Muscle layer of duodenum (tissue), 2 donors: Measurements from ENCODE around the gene DCST2.
A peak's percentile ranks its signal among the peaks of the same experiment; 100 is the strongest.

ENCODE experiments used
- H3K27ac ChIP-seq: one replicate; pipeline ENCODE4 v1.7.0; 2013; ENCODE audit warnings: mild to moderate bottlenecking, low read length
- H3K27me3 ChIP-seq: one replicate; pipeline ENCODE4 v1.7.0; 2013; ENCODE audit warnings: low read depth, mild to moderate bottlenecking, control low read depth, low read length
- H3K36me3 ChIP-seq, 2 donors: one replicate each; pipeline ENCODE4 v1.7.0; 2013; ENCODE audit warnings: low read length in 2 of 2, control low read depth in 1 of 2, mild to moderate bottlenecking in 1 of 2; ENCODE audit not compliant: insufficient read depth in 2 of 2, control insufficient read depth in 1 of 2
- H3K4me1 ChIP-seq, 2 donors: one replicate each; pipeline ENCODE4 v1.7.0; 2013; ENCODE audit warnings: low read length in 2 of 2, mild to moderate bottlenecking in 2 of 2, control low read depth in 1 of 2, moderate library complexity in 1 of 2; ENCODE audit not compliant: insufficient read depth in 2 of 2, control insufficient read depth in 1 of 2
- H3K4me3 ChIP-seq, 2 donors: one replicate each; pipeline ENCODE4 v1.7.0; 2013; ENCODE audit warnings: low read length in 2 of 2, low read depth in 1 of 2, mild to moderate bottlenecking in 1 of 2
- H3K9me3 ChIP-seq, 2 donors: one replicate each; pipeline ENCODE4 v1.7.0; 2013; ENCODE audit warnings: low read length in 2 of 2, control low read depth in 1 of 2, mild to moderate bottlenecking in 1 of 2; ENCODE audit not compliant: control insufficient read depth in 1 of 2
- donor health status: healthy.

Gene DCST2

GRCh38 chr1:155011437-155012025, 22.1 kb downstream of the DCST2 start:
- Histone ChIP-seq H3K4me1 (peaks cover 31 to 33% of the 10 kb centered on the region in 2 donors), H3K27ac (peak overlapping the region; percentile 56), H3K27me3 (no peaks in the 10 kb centered on the region), H3K4me3 (no peak overlapping the region), H3K9me3 (no peaks in the 10 kb centered on the region), H3K36me3 (peaks cover 4 to 23% of the 10 kb centered on the region in 2 donors)

GRCh38 chr1:155011004-155011416, 22.6 kb downstream of the DCST2 start:
- peaks cover 4 to 19% of the 10 kb centered on the region in 2 donors for H3K36me3 ChIP-seq
- no peaks in the 10 kb centered on the region for H3K9me3 ChIP-seq
- peak overlapping the region; percentile 56 for H3K27ac ChIP-seq
- peaks cover 31 to 38% of the 10 kb centered on the region in 2 donors for H3K4me1 ChIP-seq
- H3K27me3 ChIP-seq, result no peaks in the 10 kb centered on the region
- no peak overlapping the region for H3K4me3 ChIP-seq

GRCh38 chr1:155010211-155010918, 23.2 kb downstream of the DCST2 start:
- H3K4me3 ChIP-seq, result peak overlapping the region; percentile 2 to 27
- H3K27me3 ChIP-seq, result no peaks in the 10 kb centered on the region
- peaks cover 35 to 37% of the 10 kb centered on the region in 2 donors for H3K4me1 ChIP-seq
- peaks cover 0 to 14% of the 10 kb centered on the region in 2 donors for H3K36me3 ChIP-seq
- no peaks in the 10 kb centered on the region for H3K9me3 ChIP-seq
- peak overlapping the region; percentile 56 for H3K27ac ChIP-seq

- Histone ChIP-seq H3K27me3 (no peaks in the 10 kb centered on the region), H3K27ac (no peak overlapping the region), H3K36me3 (peaks cover 0 to 8% of the 10 kb centered on the region in 2 donors), H3K4me3 (peak overlapping the region; percentile 2 to 27), H3K9me3 (no peaks in the 10 kb centered on the region), H3K4me1 (peaks cover 35 to 43% of the 10 kb centered on the region in 2 donors)
Observed at GRCh38 chr1:155009742-155010141, 23.8 kb downstream of the DCST2 start.

DNA sequence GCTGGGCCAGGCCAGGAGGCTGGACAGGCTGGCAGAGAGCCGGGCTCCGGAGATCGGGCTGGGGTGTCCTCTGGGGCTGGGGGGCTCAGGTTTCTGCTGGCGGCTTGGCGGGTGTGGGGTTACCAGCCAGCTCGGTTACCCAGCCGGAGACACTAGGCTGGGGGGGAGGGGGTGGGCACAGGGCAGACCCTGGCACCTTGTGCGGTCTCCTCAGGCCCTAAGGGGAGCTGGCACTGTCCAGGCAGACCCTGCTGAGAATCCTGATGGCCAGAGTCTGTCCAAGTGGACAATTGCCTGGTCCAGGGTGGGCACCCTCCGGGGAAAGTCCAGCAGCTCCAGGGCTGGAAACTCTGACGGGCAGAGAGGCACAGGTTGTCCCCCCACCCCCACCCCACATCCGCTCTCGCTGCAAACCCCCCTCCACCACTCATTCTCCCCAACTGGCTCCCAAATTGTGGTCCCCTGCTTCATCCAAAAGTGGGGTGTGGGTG, 24.3 kb downstream of the DCST2 start:
- Histone ChIP-seq H3K36me3 (peaks cover 0 to 3% of the 10 kb centered on the region in 2 donors), H3K27ac (peak overlapping the region; percentile 86), H3K4me1 (peaks cover 35 to 48% of the 10 kb centered on the region in 2 donors), H3K4me3 (peak overlapping the region; percentile 27 to 53), H3K27me3 (no peaks in the 10 kb centered on the region), H3K9me3 (no peaks in the 10 kb centered on the region)

DNA sequence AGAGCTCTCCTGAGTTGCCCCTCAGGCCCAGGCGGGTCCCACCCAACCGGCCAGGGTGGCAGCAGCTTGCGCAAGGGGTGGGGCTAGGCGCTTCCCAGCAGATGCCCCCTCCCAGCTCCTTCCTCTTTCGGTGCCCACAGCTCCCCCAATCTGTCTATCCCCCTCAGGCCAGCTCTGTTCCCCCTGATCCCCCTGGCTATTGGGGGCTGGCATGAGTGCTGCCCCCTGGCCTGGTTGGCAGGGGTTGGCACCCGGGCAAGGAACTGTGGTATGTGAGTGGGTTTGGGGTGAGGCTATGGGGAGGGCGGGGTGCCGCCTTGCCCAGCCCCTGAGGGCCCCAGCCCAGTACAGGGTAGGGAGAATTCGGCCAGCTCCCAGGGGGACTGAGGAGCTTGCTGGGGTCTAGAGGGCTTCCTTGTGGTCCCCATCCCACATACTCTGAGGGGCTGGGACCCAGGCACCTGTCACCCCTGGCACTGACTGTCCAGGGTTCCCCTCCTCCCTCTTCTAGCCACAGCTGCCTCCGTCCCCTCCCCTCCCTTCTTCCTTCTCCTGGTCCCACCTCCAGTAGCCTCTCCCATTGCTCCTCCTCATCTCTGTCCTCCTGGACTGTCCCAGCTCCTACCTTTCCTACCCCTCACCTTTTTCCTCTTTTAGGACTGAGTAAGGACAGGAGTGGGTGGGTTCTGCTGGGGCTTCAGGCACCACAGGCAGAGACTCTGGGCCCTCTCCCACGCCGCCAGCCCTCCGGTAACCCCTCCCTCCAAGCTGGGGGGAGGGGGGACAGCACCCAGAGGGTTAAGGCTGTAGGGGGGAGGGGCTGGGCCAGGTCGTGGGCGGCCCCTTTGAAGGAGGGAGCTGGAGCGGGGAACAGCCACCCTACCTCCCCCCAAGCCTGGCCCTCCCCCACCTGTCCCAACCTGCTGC, 25.3 kb downstream of the DCST2 start:
- peak overlapping the region; percentile 86 for H3K27ac ChIP-seq
- peaks cover 35 to 54% of the 10 kb centered on the region in 2 donors for H3K4me1 ChIP-seq
- H3K9me3 ChIP-seq, result no peaks in the 10 kb centered on the region
- peak overlapping the region; percentile 30 to 53 for H3K4me3 ChIP-seq
- H3K27me3 ChIP-seq, result no peaks in the 10 kb centered on the region
- no peaks in the 10 kb centered on the region for H3K36me3 ChIP-seq

DNA sequence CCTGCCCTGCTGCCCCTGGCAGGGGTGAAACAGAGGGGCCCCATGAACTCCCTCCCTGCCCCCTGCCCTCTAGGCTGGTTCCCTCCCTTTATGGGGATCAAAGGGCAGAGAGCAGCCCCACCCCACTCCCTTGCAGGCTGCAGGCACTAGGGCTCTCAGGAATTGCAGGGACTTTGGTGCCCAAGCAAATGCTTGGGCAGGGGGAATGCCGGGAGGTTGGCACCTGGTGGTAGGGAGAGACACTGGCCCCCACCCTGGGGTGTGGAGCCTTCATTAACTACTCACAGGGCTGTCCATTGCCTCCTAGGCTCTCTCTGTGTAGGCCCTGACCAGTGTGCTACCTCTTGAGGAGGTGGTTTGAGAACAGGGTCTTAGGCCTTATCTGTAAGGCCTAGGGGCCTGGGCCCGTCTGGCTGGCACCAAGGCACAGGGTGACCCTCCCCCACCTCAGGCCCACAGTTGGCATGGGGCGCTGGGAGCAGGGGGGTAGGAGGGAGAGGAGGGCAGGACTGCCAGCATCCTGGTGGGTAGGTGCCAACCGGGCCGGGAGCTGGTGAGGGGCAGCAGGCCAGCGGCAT, 26.2 kb downstream of the DCST2 start:
- H3K27me3 ChIP-seq, result no peaks in the 10 kb centered on the region
- peaks cover 29 to 51% of the 10 kb centered on the region in 2 donors for H3K4me1 ChIP-seq
- no peaks in the 10 kb centered on the region for H3K9me3 ChIP-seq
- H3K27ac ChIP-seq, result peak overlapping the region; percentile 86
- H3K4me3 ChIP-seq, result peak overlapping the region in 1 of 2 donors; percentile 46
- no peaks in the 10 kb centered on the region for H3K36me3 ChIP-seq

DNA sequence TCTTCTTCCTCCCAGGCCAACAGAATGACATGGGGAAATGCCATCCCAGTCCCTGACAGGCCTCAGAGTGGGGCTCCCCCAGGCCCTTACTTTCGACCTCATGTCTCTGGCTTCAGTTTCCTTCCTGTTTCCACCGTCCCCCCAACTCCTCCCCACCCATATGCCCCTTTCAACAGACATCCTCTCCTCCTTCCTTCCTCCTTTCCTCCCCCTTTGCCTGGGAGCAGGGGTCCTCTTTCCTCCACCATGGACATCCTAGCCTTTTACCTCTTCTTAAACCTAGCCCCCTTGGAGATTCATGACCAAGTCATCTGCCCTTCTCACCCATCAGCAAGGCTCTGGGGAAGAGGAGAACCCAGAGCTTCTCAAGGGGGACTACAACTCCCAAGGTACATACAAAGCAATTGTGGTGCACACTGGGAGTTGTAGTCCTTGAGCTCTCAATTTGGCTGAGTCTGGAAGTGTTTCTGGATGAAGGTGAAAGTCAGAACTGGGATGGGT, 26.9 kb downstream of the DCST2 start:
- H3K27me3 ChIP-seq, result no peaks in the 10 kb centered on the region
- H3K4me1 ChIP-seq, result peaks cover 27 to 44% of the 10 kb centered on the region in 2 donors
- peaks cover 0 to 3% of the 10 kb centered on the region in 2 donors for H3K36me3 ChIP-seq
- peak overlapping the region in 1 of 2 donors; percentile 33 for H3K4me3 ChIP-seq
- no peaks in the 10 kb centered on the region for H3K9me3 ChIP-seq
- peak overlapping the region; percentile 97 for H3K27ac ChIP-seq

DNA sequence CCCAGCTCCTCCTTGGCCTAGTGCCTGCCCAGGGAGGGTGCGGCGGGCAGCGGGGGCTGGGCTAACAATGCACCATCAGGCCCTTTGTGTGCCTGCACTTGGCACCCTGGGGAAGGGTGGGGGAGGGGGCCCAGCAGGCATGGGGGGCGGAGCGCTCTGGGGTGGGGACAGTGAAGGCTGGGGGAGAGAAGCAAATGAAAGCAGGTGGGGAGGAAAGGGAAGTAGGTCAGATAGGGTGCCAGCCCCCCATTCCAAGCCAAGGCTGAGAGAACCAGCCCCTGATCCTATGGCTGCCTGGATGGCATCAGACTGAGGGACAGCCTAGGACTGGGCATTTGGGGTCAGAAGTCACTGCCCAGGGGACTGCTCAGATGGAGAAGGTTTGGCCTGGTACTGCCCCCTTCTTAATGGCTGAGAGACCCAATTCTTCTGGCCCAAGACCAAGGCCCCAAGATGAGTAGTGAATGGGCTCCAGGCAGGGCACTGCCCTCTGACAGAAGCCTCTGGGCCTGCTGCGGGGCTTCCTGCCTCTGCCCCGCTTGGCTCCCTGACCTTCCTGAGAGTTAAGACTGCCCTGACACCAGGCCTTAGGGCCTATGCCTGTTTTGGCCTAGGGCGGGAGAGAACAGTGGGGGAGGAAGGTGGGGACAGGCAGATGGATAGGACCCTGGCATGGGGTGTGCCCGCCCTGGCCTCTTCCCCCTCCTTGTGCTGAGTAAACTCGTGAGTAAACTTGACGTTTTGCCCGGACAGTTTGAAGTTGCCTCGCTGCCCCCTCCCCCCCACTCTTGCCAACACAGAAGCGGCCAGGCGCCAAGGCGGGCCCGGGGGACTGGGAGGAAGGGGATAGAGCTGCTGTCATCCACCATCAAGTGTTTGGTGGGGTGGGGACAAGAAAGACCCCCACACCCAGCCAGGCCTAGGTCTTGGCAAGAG, 28.2 kb downstream of the DCST2 start:
- peaks cover 18 to 38% of the 10 kb centered on the region in 2 donors for H3K4me1 ChIP-seq

More for the DNA sequence above, 28.2 kb downstream of the DCST2 start:
- Histone ChIP-seq H3K4me3 (peak overlapping the region; percentile 92 to 93), H3K36me3 (peaks cover 0 to 5% of the 10 kb centered on the region in 2 donors), H3K27me3 (no peaks in the 10 kb centered on the region), H3K27ac (peak overlapping the region; percentile 97), H3K9me3 (no peaks in the 10 kb centered on the region)
